Measurements from ENCODE around the gene UPF2.
"Not testable (repeated sequence)": the region's sequence is repeated elsewhere in the genome, so short reads cannot be mapped to it uniquely, and the experiment has no call there.

The UPF2 gene, protein sequence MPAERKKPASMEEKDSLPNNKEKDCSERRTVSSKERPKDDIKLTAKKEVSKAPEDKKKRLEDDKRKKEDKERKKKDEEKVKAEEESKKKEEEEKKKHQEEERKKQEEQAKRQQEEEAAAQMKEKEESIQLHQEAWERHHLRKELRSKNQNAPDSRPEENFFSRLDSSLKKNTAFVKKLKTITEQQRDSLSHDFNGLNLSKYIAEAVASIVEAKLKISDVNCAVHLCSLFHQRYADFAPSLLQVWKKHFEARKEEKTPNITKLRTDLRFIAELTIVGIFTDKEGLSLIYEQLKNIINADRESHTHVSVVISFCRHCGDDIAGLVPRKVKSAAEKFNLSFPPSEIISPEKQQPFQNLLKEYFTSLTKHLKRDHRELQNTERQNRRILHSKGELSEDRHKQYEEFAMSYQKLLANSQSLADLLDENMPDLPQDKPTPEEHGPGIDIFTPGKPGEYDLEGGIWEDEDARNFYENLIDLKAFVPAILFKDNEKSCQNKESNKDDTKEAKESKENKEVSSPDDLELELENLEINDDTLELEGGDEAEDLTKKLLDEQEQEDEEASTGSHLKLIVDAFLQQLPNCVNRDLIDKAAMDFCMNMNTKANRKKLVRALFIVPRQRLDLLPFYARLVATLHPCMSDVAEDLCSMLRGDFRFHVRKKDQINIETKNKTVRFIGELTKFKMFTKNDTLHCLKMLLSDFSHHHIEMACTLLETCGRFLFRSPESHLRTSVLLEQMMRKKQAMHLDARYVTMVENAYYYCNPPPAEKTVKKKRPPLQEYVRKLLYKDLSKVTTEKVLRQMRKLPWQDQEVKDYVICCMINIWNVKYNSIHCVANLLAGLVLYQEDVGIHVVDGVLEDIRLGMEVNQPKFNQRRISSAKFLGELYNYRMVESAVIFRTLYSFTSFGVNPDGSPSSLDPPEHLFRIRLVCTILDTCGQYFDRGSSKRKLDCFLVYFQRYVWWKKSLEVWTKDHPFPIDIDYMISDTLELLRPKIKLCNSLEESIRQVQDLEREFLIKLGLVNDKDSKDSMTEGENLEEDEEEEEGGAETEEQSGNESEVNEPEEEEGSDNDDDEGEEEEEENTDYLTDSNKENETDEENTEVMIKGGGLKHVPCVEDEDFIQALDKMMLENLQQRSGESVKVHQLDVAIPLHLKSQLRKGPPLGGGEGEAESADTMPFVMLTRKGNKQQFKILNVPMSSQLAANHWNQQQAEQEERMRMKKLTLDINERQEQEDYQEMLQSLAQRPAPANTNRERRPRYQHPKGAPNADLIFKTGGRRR

DNA sequence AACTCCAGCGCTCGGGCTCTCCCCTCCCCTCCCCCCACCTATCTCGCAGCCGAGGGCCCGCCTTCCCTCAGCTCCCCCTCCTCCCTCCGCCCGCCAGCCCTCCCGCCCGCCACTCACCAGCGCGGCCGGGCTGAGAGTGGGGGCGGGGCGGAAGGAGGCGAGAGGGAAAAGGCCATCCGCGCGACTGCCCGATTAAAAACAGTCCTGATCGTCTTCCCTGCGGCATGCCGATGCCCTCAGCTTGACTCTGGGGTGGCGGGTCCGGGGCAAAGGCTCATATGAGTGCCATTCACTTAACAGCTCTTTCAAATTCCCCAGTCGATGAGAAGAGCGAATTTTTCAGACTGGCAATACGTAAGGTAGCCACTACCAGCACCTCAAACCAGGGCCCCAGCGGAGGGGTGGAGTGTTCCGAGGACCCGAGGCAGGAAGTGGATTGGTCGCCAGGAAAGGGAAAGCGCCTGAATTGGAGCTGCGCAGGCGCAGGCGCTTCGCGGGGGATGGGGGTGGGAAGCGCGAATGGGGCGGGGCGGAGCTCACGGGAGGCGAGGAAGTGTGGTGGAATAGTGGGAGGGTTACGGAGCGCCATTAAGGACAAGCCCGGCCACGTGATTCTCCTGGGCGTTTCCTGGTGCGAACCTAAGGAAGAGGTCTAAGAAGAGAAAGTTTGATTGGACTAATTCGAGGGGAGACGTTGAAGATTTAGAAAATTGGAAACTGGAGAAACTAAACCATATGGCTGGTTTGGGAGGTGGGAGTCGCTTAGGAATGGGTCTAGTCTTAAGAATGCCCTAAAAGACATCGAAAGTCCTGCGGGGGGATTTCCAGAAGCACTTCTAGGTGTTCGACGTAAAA is at the start of gene UPF2:
Gene UPF2 (minus strand): TSS at position 13 of the 855 bp plus-strand sequence. CDS start 7,386 bp downstream, outside the sequence.
- Histone ChIP-seq H3K9me3 (ENCODE audit: control insufficient read depth, insufficient read depth, low read length) (no peaks in the 10 kb centered on the region), H3K9ac (ENCODE audit: low read depth, low read length) (peak within 1 kb of the TSS; percentile 100), H3K4me3 (ENCODE audit: low read depth, low read length) (peak within 1 kb of the TSS; percentile 91), H3K27ac (ENCODE audit: low read depth, low read length) (peak within 1 kb of the TSS; percentile 100), H3K4me1 (ENCODE audit: control insufficient read depth, insufficient read depth, low read length) (peaks cover 13% of the 10 kb centered on the region), H3K36me3 (ENCODE audit: control insufficient read depth, insufficient read depth, low read length) (no peaks in the 10 kb centered on the region), H3K27me3 (ENCODE audit: control insufficient read depth, insufficient read depth, low read length) (no peaks in the 10 kb centered on the region)

DNA sequence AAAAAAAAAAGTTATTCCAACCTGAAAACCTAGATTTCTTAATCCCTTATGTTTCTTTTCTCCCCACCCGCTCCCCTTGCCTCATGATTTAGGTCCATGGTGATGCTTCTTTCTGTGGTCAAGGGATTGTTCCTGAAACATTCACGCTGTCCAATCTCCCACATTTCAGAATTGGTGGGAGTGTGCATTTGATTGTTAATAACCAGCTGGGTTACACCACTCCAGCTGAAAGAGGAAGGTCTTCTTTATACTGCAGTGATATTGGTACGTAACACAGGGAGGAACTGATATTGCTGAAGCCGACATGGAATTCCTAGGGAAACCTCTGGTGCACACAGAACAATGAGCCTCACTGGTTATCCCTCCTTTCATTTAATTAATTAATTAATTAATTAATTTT is 48.8 kb upstream of the UPF2 start:
- Histone ChIP-seq H3K9me3 (ENCODE audit: control insufficient read depth, insufficient read depth, low read length) (no peaks in the 10 kb centered on the region), H3K27ac (ENCODE audit: low read depth, low read length) (no peak overlapping the region), H3K36me3 (ENCODE audit: control insufficient read depth, insufficient read depth, low read length) (peaks cover 89% of the 10 kb centered on the region), H3K27me3 (ENCODE audit: control insufficient read depth, insufficient read depth, low read length) (no peaks in the 10 kb centered on the region), H3K4me3 (ENCODE audit: low read depth, low read length) (no peak overlapping the region), H3K4me1 (ENCODE audit: control insufficient read depth, insufficient read depth, low read length) (no peaks in the 10 kb centered on the region), H3K9ac (ENCODE audit: low read depth, low read length) (no peak overlapping the region)

DNA sequence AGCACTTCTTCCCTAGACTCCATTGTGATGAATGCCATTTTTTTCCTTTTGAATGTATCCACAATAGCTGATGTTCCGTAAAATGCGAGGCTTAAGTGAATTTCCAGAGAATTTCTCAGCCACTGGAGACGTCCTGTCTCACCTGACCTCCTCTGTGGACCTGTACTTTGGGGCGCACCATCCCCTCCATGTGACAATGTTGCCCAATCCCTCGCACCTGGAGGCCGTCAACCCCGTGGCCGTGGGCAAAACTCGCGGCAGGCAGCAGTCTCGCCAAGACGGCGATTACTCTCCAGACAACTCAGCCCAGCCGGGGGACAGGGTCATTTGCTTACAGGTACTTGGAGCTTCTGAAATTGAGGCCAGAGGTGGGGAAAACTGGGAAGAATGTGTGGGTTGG is 46.3 kb upstream of the UPF2 start:
- Histone ChIP-seq H3K27ac (ENCODE audit: low read depth, low read length) (no peak overlapping the region), H3K4me3 (ENCODE audit: low read depth, low read length) (no peak overlapping the region), H3K27me3 (ENCODE audit: control insufficient read depth, insufficient read depth, low read length) (no peaks in the 10 kb centered on the region), H3K4me1 (ENCODE audit: control insufficient read depth, insufficient read depth, low read length) (no peaks in the 10 kb centered on the region), H3K9me3 (ENCODE audit: control insufficient read depth, insufficient read depth, low read length) (no peaks in the 10 kb centered on the region), H3K36me3 (ENCODE audit: control insufficient read depth, insufficient read depth, low read length) (peaks cover 91% of the 10 kb centered on the region), H3K9ac (ENCODE audit: low read depth, low read length) (no peak overlapping the region)

DNA sequence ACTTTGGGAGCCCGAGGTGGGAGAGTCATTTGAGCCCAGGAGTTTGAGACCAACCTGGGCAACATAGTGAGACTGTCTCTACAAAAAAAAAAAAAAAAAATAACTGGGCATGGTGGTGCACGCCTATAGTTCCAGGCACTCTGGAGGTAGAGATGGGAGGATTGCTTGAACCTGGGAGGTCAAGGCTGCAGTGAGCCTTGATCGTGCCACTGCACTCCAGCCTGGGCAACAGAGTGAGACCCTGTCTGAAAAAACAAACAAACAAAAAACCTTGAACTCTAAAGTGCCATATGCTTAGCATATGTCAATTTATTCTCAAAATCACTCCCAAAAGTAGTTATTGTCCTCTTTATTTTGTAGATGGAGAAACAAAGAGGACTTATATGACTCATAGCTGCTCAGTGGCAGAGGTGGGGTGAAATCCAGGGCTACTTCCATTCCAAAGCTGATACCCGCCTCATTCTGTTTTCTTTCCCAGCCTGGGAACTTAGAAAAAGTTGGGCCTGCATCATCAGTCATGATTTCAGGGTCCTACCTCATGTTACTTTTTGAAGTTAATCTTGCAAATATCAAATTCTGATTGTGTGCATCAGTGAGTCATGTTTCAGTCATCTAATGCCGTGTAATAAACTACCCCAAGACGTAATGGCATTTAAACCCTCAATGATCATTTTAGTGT is 39.4 kb upstream of the UPF2 start:
- no peak overlapping the region for H3K9ac ChIP-seq (ENCODE audit: low read depth, low read length)
- H3K27me3 ChIP-seq (ENCODE audit: control insufficient read depth, insufficient read depth, low read length) = no peaks in the 10 kb centered on the region
- no peaks in the 10 kb centered on the region for H3K9me3 ChIP-seq (ENCODE audit: control insufficient read depth, insufficient read depth, low read length)
- no peaks in the 10 kb centered on the region for H3K4me1 ChIP-seq (ENCODE audit: control insufficient read depth, insufficient read depth, low read length)
- no peak overlapping the region for H3K27ac ChIP-seq (ENCODE audit: low read depth, low read length)
- H3K4me3 ChIP-seq (ENCODE audit: low read depth, low read length) = no peak overlapping the region
- H3K36me3 ChIP-seq (ENCODE audit: control insufficient read depth, insufficient read depth, low read length) = peaks cover 65% of the 10 kb centered on the region

DNA sequence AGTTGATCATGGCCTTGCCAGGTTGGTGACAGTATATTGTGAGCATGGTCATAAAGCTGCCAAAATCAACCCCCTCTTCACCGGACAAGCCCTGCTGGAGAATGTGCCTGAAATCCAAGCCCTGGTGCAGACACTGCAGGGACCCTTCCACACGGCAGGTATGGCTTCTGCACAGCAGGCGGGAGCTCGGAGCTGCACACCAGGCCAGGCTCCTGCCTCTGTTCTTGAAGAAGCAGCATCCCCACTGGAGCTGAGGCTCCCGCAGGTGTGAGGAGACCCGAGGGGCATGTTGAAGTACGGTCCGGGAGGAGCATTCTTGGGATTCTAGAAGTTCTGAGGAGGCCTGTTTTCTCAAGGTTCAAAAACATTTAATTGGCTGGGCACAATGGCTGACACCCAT is 38.9 kb upstream of the UPF2 start:
- H3K4me3 ChIP-seq (ENCODE audit: low read depth, low read length) = no peak overlapping the region
- peaks cover 60% of the 10 kb centered on the region for H3K36me3 ChIP-seq (ENCODE audit: control insufficient read depth, insufficient read depth, low read length)
- no peaks in the 10 kb centered on the region for H3K9me3 ChIP-seq (ENCODE audit: control insufficient read depth, insufficient read depth, low read length)
- no peaks in the 10 kb centered on the region for H3K27me3 ChIP-seq (ENCODE audit: control insufficient read depth, insufficient read depth, low read length)
- no peaks in the 10 kb centered on the region for H3K4me1 ChIP-seq (ENCODE audit: control insufficient read depth, insufficient read depth, low read length)
- no peak overlapping the region for H3K27ac ChIP-seq (ENCODE audit: low read depth, low read length)
- H3K9ac ChIP-seq (ENCODE audit: low read depth, low read length) = no peak overlapping the region

DNA sequence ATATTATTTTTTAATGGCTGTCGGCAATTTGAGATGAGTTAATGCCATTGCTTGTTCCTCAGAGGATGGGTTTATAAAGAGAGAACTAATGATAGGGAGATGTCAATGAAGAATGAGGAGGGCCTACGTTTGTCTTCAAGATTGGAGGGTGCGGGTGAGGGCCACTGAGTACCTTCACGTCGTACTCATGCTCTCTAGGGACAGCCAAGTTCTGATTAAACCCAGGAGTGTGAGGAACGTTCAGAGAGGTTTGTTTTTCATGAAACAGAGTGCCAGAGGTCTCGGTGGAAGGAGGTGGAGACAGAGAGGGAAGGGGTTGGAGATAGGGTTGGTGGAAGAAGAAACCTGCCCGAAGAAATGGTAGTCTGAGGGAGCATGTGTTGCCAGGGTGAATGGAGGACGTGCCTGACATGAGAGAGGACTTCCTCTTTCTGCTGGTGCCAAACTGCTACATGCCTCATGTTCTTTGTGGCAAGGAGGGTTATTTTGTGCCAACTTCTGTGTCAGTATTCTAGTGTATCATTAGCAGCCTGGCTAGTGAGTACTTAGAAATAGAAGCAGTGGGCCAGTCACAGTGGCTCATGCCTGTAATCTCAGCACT is 35.1 kb upstream of the UPF2 start:
- H3K27ac ChIP-seq (ENCODE audit: low read depth, low read length) = no peak overlapping the region
- no peak overlapping the region for H3K4me3 ChIP-seq (ENCODE audit: low read depth, low read length)

DNA sequence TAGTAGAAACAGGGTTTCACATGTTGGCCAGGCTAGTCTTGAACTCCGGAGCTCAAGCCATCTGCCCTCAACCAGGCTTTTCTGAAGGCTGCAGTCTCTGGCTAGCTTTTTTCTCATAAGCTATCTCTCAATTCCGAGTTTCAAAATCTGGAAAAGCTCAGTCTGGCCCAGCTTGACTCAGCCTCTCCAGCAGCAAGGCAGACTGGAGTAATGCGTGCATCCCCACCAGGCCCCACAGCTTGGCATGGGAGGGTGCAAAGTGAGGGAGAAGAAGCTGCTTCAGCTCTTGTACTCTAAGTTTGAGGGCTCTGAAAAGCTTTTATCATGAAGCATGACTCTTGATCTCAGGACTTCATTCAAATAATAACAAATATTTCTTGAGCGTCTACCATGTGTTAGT is 30.9 kb upstream of the UPF2 start:
- H3K4me1 ChIP-seq (ENCODE audit: control insufficient read depth, insufficient read depth, low read length) = peaks cover 6% of the 10 kb centered on the region; the same call in 1 of the 2 replicates
- H3K9ac ChIP-seq (ENCODE audit: low read depth, low read length) = no peak overlapping the region
- H3K27ac ChIP-seq (ENCODE audit: low read depth, low read length) = no peak overlapping the region
- H3K27me3 ChIP-seq (ENCODE audit: control insufficient read depth, insufficient read depth, low read length) = no peaks in the 10 kb centered on the region
- H3K36me3 ChIP-seq (ENCODE audit: control insufficient read depth, insufficient read depth, low read length) = peaks cover 14% of the 10 kb centered on the region
- no peak overlapping the region for H3K4me3 ChIP-seq (ENCODE audit: low read depth, low read length)
- H3K9me3 ChIP-seq (ENCODE audit: control insufficient read depth, insufficient read depth, low read length) = no peaks in the 10 kb centered on the region

More for the DNA sequence above, 35.1 kb upstream of the UPF2 start:
- no peaks in the 10 kb centered on the region for H3K27me3 ChIP-seq (ENCODE audit: control insufficient read depth, insufficient read depth, low read length)
- H3K9ac ChIP-seq (ENCODE audit: low read depth, low read length) = no peak overlapping the region
- H3K9me3 ChIP-seq (ENCODE audit: control insufficient read depth, insufficient read depth, low read length) = no peaks in the 10 kb centered on the region
- H3K4me1 ChIP-seq (ENCODE audit: control insufficient read depth, insufficient read depth, low read length) = no peaks in the 10 kb centered on the region
- H3K36me3 ChIP-seq (ENCODE audit: control insufficient read depth, insufficient read depth, low read length) = peaks cover 33% of the 10 kb centered on the region

DNA sequence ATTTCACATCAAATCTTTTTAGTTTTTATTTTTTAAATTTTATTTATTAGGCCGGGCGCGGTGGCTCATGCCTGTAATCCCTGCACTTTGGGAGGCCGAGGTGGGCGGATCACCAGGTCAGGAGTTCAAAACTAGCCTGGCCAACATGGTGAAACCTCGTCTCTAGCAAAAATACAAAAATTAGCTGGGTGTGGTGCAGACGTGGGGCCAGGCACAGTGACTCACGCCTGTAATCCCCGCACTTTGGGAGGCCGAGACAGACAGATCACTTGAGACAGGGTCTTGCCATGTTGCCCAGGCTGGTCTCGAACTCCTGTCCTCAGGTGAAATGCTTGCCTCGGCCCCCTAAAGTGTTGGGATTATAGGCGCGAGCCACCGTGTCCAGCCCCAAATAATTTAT is 28.8 kb upstream of the UPF2 start:
- H3K4me1 ChIP-seq (ENCODE audit: control insufficient read depth, insufficient read depth, low read length); H3K9me3 ChIP-seq (ENCODE audit: control insufficient read depth, insufficient read depth, low read length); H3K4me3 ChIP-seq (ENCODE audit: low read depth, low read length); H3K36me3 ChIP-seq (ENCODE audit: control insufficient read depth, insufficient read depth, low read length); H3K9ac ChIP-seq (ENCODE audit: low read depth, low read length); H3K27ac ChIP-seq (ENCODE audit: low read depth, low read length); H3K27me3 ChIP-seq (ENCODE audit: control insufficient read depth, insufficient read depth, low read length): not testable (repeated sequence)

DNA sequence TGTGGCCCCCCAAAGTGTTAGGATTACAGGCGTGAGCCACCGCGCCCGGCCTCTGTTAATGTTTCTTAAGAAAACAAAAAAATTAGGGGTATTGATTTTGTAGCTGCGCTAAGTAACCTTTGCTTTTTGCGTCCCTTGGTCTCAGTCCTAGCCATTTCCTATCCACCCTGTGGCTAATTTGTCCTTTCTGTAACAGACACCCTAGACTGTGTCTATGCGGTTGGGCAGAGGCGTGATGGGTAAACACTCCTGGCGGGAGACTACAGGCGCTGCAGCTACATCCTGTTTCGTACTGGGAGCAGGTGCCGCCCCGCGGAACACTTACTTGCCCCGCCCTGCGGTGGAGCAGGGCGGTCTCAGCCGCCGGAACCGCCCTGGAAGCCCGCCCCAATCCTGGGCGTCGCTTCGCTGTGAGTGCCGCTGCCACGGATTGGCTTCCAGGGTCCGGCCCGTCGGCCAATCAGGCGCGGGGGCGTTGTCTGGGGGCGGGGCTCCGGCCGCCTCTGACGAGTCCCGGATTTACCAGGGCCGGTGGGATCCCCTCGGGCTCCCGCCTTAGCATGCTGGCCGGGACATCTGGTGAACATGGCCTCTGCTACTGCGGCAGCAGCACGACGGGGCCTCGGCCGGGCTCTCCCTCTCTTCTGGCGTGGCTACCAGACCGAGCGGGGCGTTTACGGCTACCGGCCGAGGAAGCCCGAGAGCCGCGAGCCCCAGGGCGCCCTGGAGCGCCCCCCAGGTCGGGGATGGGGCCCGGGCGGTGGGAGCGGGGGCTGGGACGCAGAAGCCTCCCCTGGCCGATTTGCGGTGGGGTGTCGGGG is 26.1 kb upstream of the UPF2 start, which contains the start of gene DHTKD1:
Gene DHTKD1 (plus strand): TSS at position 506 of the 821 bp plus-strand sequence. CDS start 80 bp downstream, at position 586.
- peaks cover 6% of the 10 kb centered on the region; the same call in 1 of the 2 replicates for H3K4me1 ChIP-seq (ENCODE audit: control insufficient read depth, insufficient read depth, low read length)
- H3K36me3 ChIP-seq (ENCODE audit: control insufficient read depth, insufficient read depth, low read length) = no peaks in the 10 kb centered on the region
- H3K27me3 ChIP-seq (ENCODE audit: control insufficient read depth, insufficient read depth, low read length) = no peaks in the 10 kb centered on the region
- H3K4me3 ChIP-seq (ENCODE audit: low read depth, low read length) = peak within 1 kb of the TSS; percentile 86
- H3K9ac ChIP-seq (ENCODE audit: low read depth, low read length) = peak within 1 kb of the TSS; percentile 88
- no peaks in the 10 kb centered on the region for H3K9me3 ChIP-seq (ENCODE audit: control insufficient read depth, insufficient read depth, low read length)
- H3K27ac ChIP-seq (ENCODE audit: low read depth, low read length) = peak within 1 kb of the TSS; percentile 93
